Brain microvascular endothelial cell (primary cell): ENCODE measurements around the gene RRAGD.

Source experiments
- DNase-seq: peaks from one replicate; pipeline ENCODE4 v3.0.0-alpha.2; 2020
- H3K27ac ChIP-seq: fragments of 250-450 bp; sonication (Bioruptor Pico); 2 replicates; pipeline ENCODE4 v1.5.1; 2020; ENCODE audit warnings: mild to moderate bottlenecking, moderate library complexity
- H3K27me3 ChIP-seq: fragments of 250-450 bp; sonication (Bioruptor Pico); replicated peaks from 2 replicates; pipeline ENCODE4 v1.5.1; 2020; ENCODE audit warnings: mild to moderate bottlenecking
- H3K36me3 ChIP-seq: fragments of 250-450 bp; sonication (Bioruptor Pico); replicated peaks from 2 replicates; pipeline ENCODE4 v1.5.1; 2020; ENCODE audit warnings: mild to moderate bottlenecking
- H3K4me3 ChIP-seq: 2 replicates; pipeline ENCODE4 v1.5.1; 2011; ENCODE audit warnings: low read depth, mild to moderate bottlenecking, control low read depth, low read length, moderate library complexity
- CTCF ChIP-seq: IDR thresholded peaks from 2 replicates; pipeline ENCODE4 v1.5.1; 2011; ENCODE audit warnings: low read depth, mild to moderate bottlenecking, moderate library complexity, low read length, control low read depth, inconsistent platforms; ENCODE audit errors: missing control alignments
- in situ Hi-C: cut with HindIII; loops from 2 replicates; pipeline ENCODE4 v1.10.0; 2017; ENCODE audit warnings: low sequenced_read_pairs, low pct_ligation_motif_present

RRAGD gene

GRCh38 chr6:89355511-89356194, 56.4 kb downstream of the RRAGD start:
- Histone ChIP-seq H3K4me3 (no peak overlapping the region), H3K27me3 (no peaks in the 10 kb centered on the region), H3K27ac (no peak overlapping the region), H3K36me3 (no peaks in the 10 kb centered on the region)
- no peak for DNase-seq
- no peak for TF ChIP-seq CTCF
- in situ Hi-C loops = no loop called here

- Histone ChIP-seq H3K36me3 (no peaks in the 10 kb centered on the region), H3K4me3 (no peak overlapping the region), H3K27me3 (no peaks in the 10 kb centered on the region), H3K27ac (no peak overlapping the region)
- no peak for TF ChIP-seq CTCF
- in situ Hi-C loops = no loop called here
- no peak for DNase-seq
These were observed 58.2 kb downstream of the RRAGD start for GRCh38 chr6:89353702-89354392.

- no peak for DNase-seq
- Histone ChIP-seq H3K36me3 (no peaks in the 10 kb centered on the region), H3K4me3 (peak overlapping the region; percentile 93), H3K27me3 (no peaks in the 10 kb centered on the region), H3K27ac (peak overlapping the region; percentile 96)
- no peak for TF ChIP-seq CTCF
- in situ Hi-C loops = no loop called here
These were observed 58.9 kb downstream of the RRAGD start for GRCh38 chr6:89353118-89353556.

GRCh38 chr6:89352278-89353117, 59.6 kb downstream of the RRAGD start, which contains the start of gene UBE2J1:
Gene UBE2J1 (minus strand): TSS chr6:89352722. CDS start chr6:89352569, 153 bp downstream.
- Histone ChIP-seq H3K4me3 (peak within 1 kb of the TSS; percentile 93), H3K36me3 (no peaks in the 10 kb centered on the region), H3K27ac (peak within 1 kb of the TSS; percentile 96), H3K27me3 (no peaks in the 10 kb centered on the region)
- TF ChIP-seq CTCF = no peak
- peak; percentile 90 for DNase-seq
- in situ Hi-C loops = no loop called here

- no peak for TF ChIP-seq CTCF
- Histone ChIP-seq H3K4me3 (peak overlapping the region; percentile 93), H3K36me3 (no peaks in the 10 kb centered on the region), H3K27me3 (no peaks in the 10 kb centered on the region), H3K27ac (peak overlapping the region; percentile 96)
- DNase-seq = no peak
- in situ Hi-C loops = no loop called here
These were observed 60.3 kb downstream of the RRAGD start for GRCh38 chr6:89351671-89352277.
